BLaER1 treated with 17β-estradiol and CSF1 and Interleukin-3, amounts not matched to agents 10 nM and 100 nM (cell line): ENCODE results near the gene SLF2.

Experiments used
- H3K27ac ChIP-seq, 11 experiments: shearing (Covaris generic); formaldehyde crosslinking; 2 replicates each; pipeline ENCODE4 v1.8.1; 2022
- H3K27me3 ChIP-seq, 11 experiments: shearing (Covaris generic); formaldehyde crosslinking; 2 replicates each; pipeline ENCODE4 v1.8.1; 2022
- H3K36me3 ChIP-seq, 11 experiments: shearing (Covaris generic); formaldehyde crosslinking; 2 replicates each; pipeline ENCODE4 v1.8.1; 2022
- H3K4me1 ChIP-seq, 10 experiments: shearing (Covaris generic); formaldehyde crosslinking; 2 replicates each; pipeline ENCODE4 v1.8.1; 2022
- H3K4me2 ChIP-seq, 11 experiments: shearing (Covaris generic); formaldehyde crosslinking; 2 replicates each; pipeline ENCODE4 v1.8.1; 2022
- H3K4me3 ChIP-seq, 10 experiments: shearing (Covaris generic); formaldehyde crosslinking; 2 replicates each; pipeline ENCODE4 v1.8.1; 2022
- H3K9ac ChIP-seq, 11 experiments: shearing (Covaris generic); formaldehyde crosslinking; 2 replicates each; pipeline ENCODE4 v1.8.1; 2022
- H3K9me3 ChIP-seq, 11 experiments: shearing (Covaris generic); formaldehyde crosslinking; replicated peaks in 1 of 11; 2 replicates each; pipeline ENCODE4 v1.8.1; 2022
- H4K20me1 ChIP-seq, 11 experiments: shearing (Covaris generic); formaldehyde crosslinking; 2 replicates each; pipeline ENCODE4 v1.8.1; 2022
- Cebpa-rat ChIP-seq, 11 experiments: shearing (Covaris generic); IDR thresholded peaks; 2 replicates each; pipeline ENCODE4 v1.8.1; 2022

SLF2 gene

GRCh38 chr10:100886521-100886920 lies 26.2 kb upstream of the SLF2 start:
- Histone ChIP-seq H3K9me3 (no peaks in the 10 kb centered on the region), H4K20me1 (no peaks in the 10 kb centered on the region), H3K9ac (peak overlapping the region in 4 of 11 experiments; percentile 36 to 62 (median 54); a peak in 7 of 22 replicates), H3K36me3 (no peaks in the 10 kb centered on the region), H3K4me3 (no peak overlapping the region), H3K4me1 (peaks cover 15 to 37% (median 25%) of the 10 kb centered on the region in 10 experiments), H3K4me2 (peak overlapping the region; percentile 38 to 77 (median 66)), H3K27me3 (no peaks in the 10 kb centered on the region), H3K27ac (peak overlapping the region in 7 of 11 experiments; percentile 17 to 83 (median 73); a peak in 13 of 22 replicates)
- TF ChIP-seq Cebpa-rat (IDR thresholded peaks at IDR 0.05), result no peak

GRCh38 chr10:100886963-100887362 lies 25.8 kb upstream of the SLF2 start:
- no peaks in the 10 kb centered on the region for H3K9me3 ChIP-seq
- H3K27ac ChIP-seq, result peak overlapping the region in 7 of 11 experiments; percentile 17 to 83 (median 73); a peak in 13 of 22 replicates
- H4K20me1 ChIP-seq, result no peaks in the 10 kb centered on the region
- H3K27me3 ChIP-seq, result no peaks in the 10 kb centered on the region
- peaks cover 10 to 34% (median 22%) of the 10 kb centered on the region in 10 experiments for H3K4me1 ChIP-seq
- no peak overlapping the region for H3K4me3 ChIP-seq
- H3K4me2 ChIP-seq, result peak overlapping the region; percentile 38 to 77 (median 66)
- H3K36me3 ChIP-seq, result no peaks in the 10 kb centered on the region
- H3K9ac ChIP-seq, result peak overlapping the region in 4 of 11 experiments; percentile 36 to 62 (median 54); a peak in 7 of 22 replicates
- peak in 4 of 11 experiments; percentile 9 to 69 (median 54); a peak in 5 of 22 replicates for TF ChIP-seq Cebpa-rat (IDR thresholded peaks at IDR 0.05)

GRCh38 chr10:100887761-100888296 lies 24.9 kb upstream of the SLF2 start:
- peak overlapping the region in 8 of 11 experiments; percentile 59 to 77 (median 68); a peak in 13 of 22 replicates for H3K4me2 ChIP-seq
- H3K4me3 ChIP-seq, result no peak overlapping the region
- no peaks in the 10 kb centered on the region for H3K27me3 ChIP-seq
- H3K4me1 ChIP-seq, result peaks cover 8 to 32% (median 20%) of the 10 kb centered on the region in 10 experiments
- TF ChIP-seq Cebpa-rat (IDR thresholded peaks at IDR 0.05), result no peak
- H3K9ac ChIP-seq, result peak overlapping the region in 1 of 11 experiments; percentile 62; a peak in 1 of 22 replicates
- H4K20me1 ChIP-seq, result no peaks in the 10 kb centered on the region
- no peaks in the 10 kb centered on the region for H3K9me3 ChIP-seq
- no peaks in the 10 kb centered on the region for H3K36me3 ChIP-seq
- peak overlapping the region in 6 of 11 experiments; percentile 2 to 83 (median 63); a peak in 10 of 22 replicates for H3K27ac ChIP-seq

- no peak for TF ChIP-seq Cebpa-rat (IDR thresholded peaks at IDR 0.05)
Measured at GRCh38 chr10:100888957-100889356, 23.8 kb upstream of the SLF2 start.

GRCh38 chr10:100889546-100889945 lies 23.2 kb upstream of the SLF2 start:
- Histone ChIP-seq H4K20me1 (no peaks in the 10 kb centered on the region), H3K27me3 (no peaks in the 10 kb centered on the region), H3K4me3 (no peak overlapping the region), H3K9me3 (no peaks in the 10 kb centered on the region), H3K4me2 (no peak overlapping the region), H3K27ac (no peak overlapping the region), H3K9ac (no peak overlapping the region), H3K4me1 (peaks cover 14 to 30% (median 24%) of the 10 kb centered on the region in 10 experiments), H3K36me3 (no peaks in the 10 kb centered on the region)
- TF ChIP-seq Cebpa-rat (IDR thresholded peaks at IDR 0.05), result no peak

More at GRCh38 chr10:100888957-100889356, 23.8 kb upstream of the SLF2 start:
- Histone ChIP-seq H4K20me1 (no peaks in the 10 kb centered on the region), H3K27me3 (no peaks in the 10 kb centered on the region), H3K4me3 (no peak overlapping the region), H3K36me3 (no peaks in the 10 kb centered on the region), H3K9ac (no peak overlapping the region), H3K4me1 (peaks cover 8 to 26% (median 20%) of the 10 kb centered on the region in 10 experiments), H3K9me3 (no peaks in the 10 kb centered on the region), H3K27ac (peak overlapping the region in 1 of 11 experiments; percentile 83; a peak in 1 of 22 replicates), H3K4me2 (no peak overlapping the region)

- no peak overlapping the region for H3K27ac ChIP-seq
- H3K4me1 ChIP-seq, result peaks cover 20 to 37% (median 30%) of the 10 kb centered on the region in 10 experiments
- TF ChIP-seq Cebpa-rat (IDR thresholded peaks at IDR 0.05), result no peak
- H3K9ac ChIP-seq, result no peak overlapping the region
- no peaks in the 10 kb centered on the region for H3K36me3 ChIP-seq
- H3K4me2 ChIP-seq, result no peak overlapping the region
- H3K4me3 ChIP-seq, result no peak overlapping the region
- H4K20me1 ChIP-seq, result no peaks in the 10 kb centered on the region
- no peaks in the 10 kb centered on the region for H3K27me3 ChIP-seq
- no peaks in the 10 kb centered on the region for H3K9me3 ChIP-seq
Measured at GRCh38 chr10:100890141-100890672, 22.6 kb upstream of the SLF2 start.

- Histone ChIP-seq H3K27me3 (no peaks in the 10 kb centered on the region), H3K9me3 (no peaks in the 10 kb centered on the region), H3K4me2 (no peak overlapping the region), H3K27ac (no peak overlapping the region), H3K4me3 (no peak overlapping the region), H4K20me1 (no peaks in the 10 kb centered on the region), H3K36me3 (no peaks in the 10 kb centered on the region), H3K4me1 (peaks cover 26 to 41% (median 33%) of the 10 kb centered on the region in 10 experiments), H3K9ac (no peak overlapping the region)
- no peak for TF ChIP-seq Cebpa-rat (IDR thresholded peaks at IDR 0.05)
Measured at GRCh38 chr10:100890673-100891317, 22.0 kb upstream of the SLF2 start.

GRCh38 chr10:100894033-100894432 lies 18.7 kb upstream of the SLF2 start:
- H3K4me3 ChIP-seq, result no peak overlapping the region
- no peaks in the 10 kb centered on the region for H3K36me3 ChIP-seq
- no peaks in the 10 kb centered on the region for H3K9me3 ChIP-seq
- H3K9ac ChIP-seq, result no peak overlapping the region
- no peaks in the 10 kb centered on the region for H3K27me3 ChIP-seq
- H3K4me1 ChIP-seq, result peaks cover 9 to 22% (median 18%) of the 10 kb centered on the region in 10 experiments; a peak in 18 of 20 replicates
- no peak for TF ChIP-seq Cebpa-rat (IDR thresholded peaks at IDR 0.05)
- peak overlapping the region in 1 of 11 experiments; percentile 59; a peak in 1 of 22 replicates for H3K27ac ChIP-seq
- H3K4me2 ChIP-seq, result peak overlapping the region in 4 of 11 experiments; percentile 38 to 51 (median 44); a peak in 5 of 22 replicates
- no peaks in the 10 kb centered on the region for H4K20me1 ChIP-seq
